HTR-8/SVneo (cell line): ENCODE data around the gene ZNF326.

Experiments
- DNase-seq: peaks from one replicate; pipeline ENCODE4 v3.0.0; 2011; ENCODE audit warnings: low spot score, mixed read lengths; ENCODE audit not compliant: insufficient read length
- FAIRE-seq: peaks from 2 replicates; lab custom pipeline; 2011; peaks lifted over from hg19 to GRCh38; lab: Jason Lieb, UNC

Gene ZNF326

GRCh38 chr1:89994805-89995597 is at the start of gene ZNF326:
Gene ZNF326, plus strand, starts transcription at chr1:89995110. Its CDS starts 148 bp downstream, at chr1:89995258.
- FAIRE-seq: peak; percentile 97

GRCh38 chr1:89945852-89946476 is 48.9 kb upstream of the ZNF326 start:
- no peak for FAIRE-seq
- DNase-seq: no peak

More at GRCh38 chr1:89994805-89995597, at the start of gene ZNF326:
- DNase-seq: peak; percentile 93

- no peak for FAIRE-seq
- no peak for DNase-seq
These were observed 48.4 kb upstream of the ZNF326 start for GRCh38 chr1:89946532-89946931.

- FAIRE-seq: no peak
- no peak for DNase-seq
These were observed 46.1 kb upstream of the ZNF326 start for GRCh38 chr1:89948722-89949345.

GRCh38 chr1:89949991-89950624 is 44.8 kb upstream of the ZNF326 start:
- DNase-seq: no peak
- FAIRE-seq: no peak

- no peak for FAIRE-seq
These were observed 44.2 kb upstream of the ZNF326 start for GRCh38 chr1:89950703-89951102.

GRCh38 chr1:89951766-89952604 is 42.9 kb upstream of the ZNF326 start:
- DNase-seq (no peak), FAIRE-seq (no peak)

More at GRCh38 chr1:89950703-89951102, 44.2 kb upstream of the ZNF326 start:
- DNase-seq: no peak

GRCh38 chr1:89952605-89953130 is 42.2 kb upstream of the ZNF326 start:
- FAIRE-seq (no peak), DNase-seq (no peak)

GRCh38 chr1:89953131-89953626 is 41.7 kb upstream of the ZNF326 start:
- DNase-seq: peak; percentile 44
- FAIRE-seq: no peak

GRCh38 chr1:89953929-89954328 is 41.0 kb upstream of the ZNF326 start:
- DNase-seq (no peak), FAIRE-seq (no peak)

- FAIRE-seq: no peak
- no peak for DNase-seq
These were observed 40.5 kb upstream of the ZNF326 start for GRCh38 chr1:89954401-89954800.

- DNase-seq: no peak
- FAIRE-seq: no peak
These were observed 39.4 kb upstream of the ZNF326 start for GRCh38 chr1:89955311-89956205.

- FAIRE-seq (no peak), DNase-seq (no peak)
These were observed 37.8 kb upstream of the ZNF326 start for GRCh38 chr1:89957107-89957506.

GRCh38 chr1:89958851-89959654 is 35.9 kb upstream of the ZNF326 start:
- DNase-seq (no peak), FAIRE-seq (no peak)

- FAIRE-seq (no peak), DNase-seq (no peak)
These were observed 35.2 kb upstream of the ZNF326 start for GRCh38 chr1:89959719-89960118.

- FAIRE-seq: peak; percentile 33
- no peak for DNase-seq
These were observed 32.7 kb upstream of the ZNF326 start for GRCh38 chr1:89962024-89962741.

- no peak for FAIRE-seq
- no peak for DNase-seq
These were observed 32.2 kb upstream of the ZNF326 start for GRCh38 chr1:89962742-89963075.
